GM12873 (cell line): ENCODE data around the gene HEATR9.

Experiments
- TF ChIP-seq, protein P1 (sequence below): IDR thresholded peaks from 2 replicates; pipeline ENCODE4 v1.5.1; 2012; ENCODE audit warnings: low read depth, mild to moderate bottlenecking, moderate library complexity, low read length, control low read depth; ENCODE audit not compliant: insufficient read depth; ENCODE audit errors: missing control alignments

HEATR9 gene

GRCh38 chr17:35878361-35878760, 9.7 kb upstream of the HEATR9 start:
- TF ChIP-seq, protein P1, sequence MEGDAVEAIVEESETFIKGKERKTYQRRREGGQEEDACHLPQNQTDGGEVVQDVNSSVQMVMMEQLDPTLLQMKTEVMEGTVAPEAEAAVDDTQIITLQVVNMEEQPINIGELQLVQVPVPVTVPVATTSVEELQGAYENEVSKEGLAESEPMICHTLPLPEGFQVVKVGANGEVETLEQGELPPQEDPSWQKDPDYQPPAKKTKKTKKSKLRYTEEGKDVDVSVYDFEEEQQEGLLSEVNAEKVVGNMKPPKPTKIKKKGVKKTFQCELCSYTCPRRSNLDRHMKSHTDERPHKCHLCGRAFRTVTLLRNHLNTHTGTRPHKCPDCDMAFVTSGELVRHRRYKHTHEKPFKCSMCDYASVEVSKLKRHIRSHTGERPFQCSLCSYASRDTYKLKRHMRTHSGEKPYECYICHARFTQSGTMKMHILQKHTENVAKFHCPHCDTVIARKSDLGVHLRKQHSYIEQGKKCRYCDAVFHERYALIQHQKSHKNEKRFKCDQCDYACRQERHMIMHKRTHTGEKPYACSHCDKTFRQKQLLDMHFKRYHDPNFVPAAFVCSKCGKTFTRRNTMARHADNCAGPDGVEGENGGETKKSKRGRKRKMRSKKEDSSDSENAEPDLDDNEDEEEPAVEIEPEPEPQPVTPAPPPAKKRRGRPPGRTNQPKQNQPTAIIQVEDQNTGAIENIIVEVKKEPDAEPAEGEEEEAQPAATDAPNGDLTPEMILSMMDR: no peak

DNA sequence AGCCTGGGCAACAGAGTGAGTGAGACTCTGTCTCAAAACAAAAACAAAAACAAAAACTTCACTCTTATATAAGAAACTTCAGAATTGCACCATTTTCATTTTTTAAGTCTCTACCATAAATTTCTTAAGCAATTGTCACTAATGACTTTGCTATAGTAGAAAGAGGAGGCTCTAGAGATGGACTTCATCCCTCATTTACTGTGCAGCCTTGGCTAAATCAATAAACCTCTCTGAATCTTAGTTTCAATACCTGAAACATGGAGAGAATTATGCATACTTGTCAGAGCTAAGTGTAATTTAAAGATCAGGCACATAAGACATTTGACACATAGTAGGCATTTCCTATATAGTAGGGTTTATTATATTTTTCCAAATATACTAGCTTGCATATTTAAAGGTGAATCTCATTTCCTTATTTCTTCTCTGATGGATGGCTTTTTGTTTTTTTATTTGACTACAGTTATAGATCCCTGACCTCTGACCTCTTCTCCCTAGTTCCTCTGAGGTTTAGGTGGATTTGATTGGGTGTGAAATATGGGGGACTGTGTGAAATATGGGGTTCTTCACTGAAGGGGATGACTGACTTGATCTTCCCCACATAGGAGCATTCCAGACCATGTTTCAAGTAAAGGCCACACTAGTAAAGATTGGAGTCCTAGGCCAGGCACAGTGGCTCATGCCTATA, 8.8 kb upstream of the HEATR9 start:
- TF ChIP-seq, protein P1: no peak

- TF ChIP-seq, protein P1: no peak
Measured at GRCh38 chr17:35876534-35876933, 7.8 kb upstream of the HEATR9 start.

DNA sequence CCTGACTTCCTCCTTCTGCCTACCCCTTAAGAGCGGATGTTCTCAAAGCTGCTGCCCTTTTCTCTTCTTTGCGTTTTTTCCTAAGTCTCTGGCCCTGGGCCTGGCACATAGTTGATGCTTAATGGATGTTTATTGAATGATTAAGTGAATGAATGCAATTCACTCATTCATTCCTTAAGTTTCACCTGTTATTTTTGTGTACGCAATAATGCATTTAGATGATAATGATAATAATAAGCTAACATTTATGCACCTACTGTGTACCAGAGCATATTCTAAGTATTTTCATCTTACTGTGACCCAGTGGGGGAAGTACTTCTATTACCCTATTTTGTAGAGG, 7.1 kb upstream of the HEATR9 start:
- TF ChIP-seq, protein P1: no peak

DNA sequence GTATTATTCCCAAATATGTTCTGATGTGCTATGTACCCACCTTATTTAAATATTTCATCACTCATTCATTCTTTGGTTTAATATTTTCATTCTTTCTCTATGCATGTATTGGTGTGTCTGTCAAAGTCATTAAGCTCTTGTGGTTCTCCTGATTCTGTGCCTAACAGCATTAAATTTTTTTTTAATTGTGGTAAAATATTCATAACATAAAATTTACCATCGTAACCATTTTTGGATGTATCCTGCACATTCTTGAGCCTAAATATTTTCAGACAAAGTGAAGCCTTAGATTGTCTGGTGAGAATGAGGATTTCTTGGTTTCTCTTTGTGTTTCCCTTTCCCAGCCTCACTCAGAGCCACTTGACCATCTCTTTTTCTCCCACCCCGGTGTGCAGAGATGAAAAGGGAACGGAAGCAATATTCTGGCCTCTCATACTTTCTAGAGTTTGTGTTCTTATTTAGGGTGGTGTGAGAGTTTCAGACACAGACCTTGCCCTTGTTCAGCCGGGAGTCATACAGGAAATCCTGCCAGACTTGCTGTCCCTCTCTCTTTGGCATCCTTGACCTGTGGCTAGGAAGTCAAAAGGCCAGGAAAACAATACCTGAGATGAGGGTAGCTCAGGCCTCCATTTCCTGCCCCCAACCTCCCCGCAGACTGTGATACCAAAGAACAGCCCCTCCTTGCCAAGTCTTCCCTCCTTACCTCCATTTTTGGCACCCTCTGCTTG, 6.5 kb upstream of the HEATR9 start:
- TF ChIP-seq, protein P1: no peak

DNA sequence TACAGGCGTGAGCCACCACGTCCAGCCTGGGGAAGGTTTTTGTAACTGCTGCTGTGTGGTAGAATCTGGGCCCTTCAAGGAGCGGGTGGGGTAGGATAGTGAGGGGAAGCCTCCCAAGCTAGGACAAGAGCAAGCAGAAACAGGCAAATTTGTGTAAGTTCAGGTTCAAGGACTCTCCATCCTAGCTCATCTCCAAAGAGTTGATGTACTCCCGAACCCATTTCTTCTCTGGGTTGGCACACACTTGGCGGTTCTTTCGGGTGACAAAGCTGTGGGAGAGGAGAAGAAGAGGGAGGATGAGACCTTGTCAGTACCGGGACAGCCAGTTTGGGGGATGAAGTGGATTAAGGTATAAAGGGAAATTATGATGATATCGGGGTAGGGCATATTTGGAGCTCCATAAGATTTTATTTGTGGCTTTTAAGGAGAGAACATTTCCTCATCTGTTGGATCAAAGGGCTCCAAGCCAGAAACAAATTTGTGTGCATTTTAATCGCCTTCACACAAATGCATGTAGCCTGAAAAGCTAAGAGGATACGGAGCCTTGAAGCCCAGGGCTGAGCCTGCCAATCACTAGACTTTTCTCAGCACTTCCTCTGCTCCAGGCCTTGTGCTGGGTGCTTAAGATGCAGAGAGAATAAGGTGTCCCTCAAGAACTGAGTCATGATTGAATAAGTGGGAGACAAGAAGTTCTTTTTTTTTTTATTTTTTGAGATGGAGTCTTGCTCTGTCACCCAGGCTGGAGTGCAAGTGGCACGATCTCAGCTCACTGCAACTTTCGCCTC, 3.7 kb upstream of the HEATR9 start:
- TF ChIP-seq, protein P1: no peak
